ENCODE data around the gene CACNG3. TPM values are rescaled to one million over a fixed set of nuclear protein-coding genes. Genes with fewer than 3 reads are reported as not detected.

Gene CACNG3
- total and polyA plus RNA-seq, 2 donors, result under 0.01 to 0.07 TPM

DNA sequence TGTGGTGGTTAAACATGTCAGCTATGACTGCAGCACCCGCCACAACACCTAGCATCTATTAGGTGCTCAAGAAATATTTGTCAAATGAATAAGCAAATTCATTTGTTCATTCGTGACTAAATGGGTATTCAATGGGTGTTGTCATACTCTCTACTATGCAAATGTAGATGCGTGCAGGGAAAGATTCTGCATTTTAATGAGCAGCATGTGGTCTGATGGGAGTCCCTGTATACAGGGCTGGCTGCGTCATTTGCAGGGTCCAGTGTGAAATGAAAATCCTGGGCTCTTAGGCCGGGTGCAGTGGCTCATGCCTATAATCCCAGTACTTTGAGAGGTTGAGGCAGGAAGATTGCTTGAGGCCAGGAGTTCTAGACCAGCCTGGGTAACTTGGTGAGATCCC, 97.5 kb downstream of the CACNG3 start:
- Histone ChIP-seq H3K4me3 (ENCODE audit: low read length in 2 of 2) (no peak overlapping the region), H3K27me3 (ENCODE audit: control insufficient read depth in 2 of 2, insufficient read depth in 1 of 2, low read length in 1 of 2) (no peaks in the 10 kb centered on the region), H3K27ac (ENCODE audit: low read depth in 1 of 2, low read length in 1 of 2) (no peak overlapping the region), H3K4me1 (ENCODE audit: control insufficient read depth in 2 of 2, insufficient read depth in 2 of 2, low read length in 2 of 2) (no peaks in the 10 kb centered on the region), H3K9me3 (ENCODE audit: control insufficient read depth in 2 of 2, insufficient read depth in 1 of 2, low read length in 1 of 2) (no peaks in the 10 kb centered on the region), H3K36me3 (ENCODE audit: control insufficient read depth in 2 of 2, insufficient read depth in 2 of 2, low read length in 1 of 2) (no peaks in the 10 kb centered on the region)
- no peak for DNase-seq (ENCODE audit: low read depth in 6 of 9, low spot score in 9 of 9)
- 88% methylated on average over 5 of the region's 5 CpGs for WGBS

DNA sequence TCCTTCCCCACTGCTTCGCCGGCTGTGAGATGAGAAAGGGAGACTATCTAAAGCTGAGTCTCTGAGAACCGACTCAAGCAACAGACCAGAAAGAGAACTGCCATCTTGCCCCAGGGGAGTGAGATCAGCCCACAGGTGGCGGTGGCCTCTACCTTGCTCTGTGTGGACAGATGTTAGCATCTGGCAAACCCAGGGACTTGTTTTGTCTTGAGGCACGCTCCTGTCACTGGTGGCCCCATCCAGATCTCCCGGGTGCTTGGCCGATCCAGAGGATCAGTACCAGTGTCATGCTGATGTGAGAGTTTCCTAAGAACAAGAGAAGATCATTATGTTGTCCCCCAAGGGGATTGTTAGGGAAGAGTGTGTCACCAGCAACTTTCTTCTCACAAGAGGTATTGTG, 101.4 kb downstream of the CACNG3 start:
- 81% methylated on average over 7 of the region's 7 CpGs for WGBS
- Histone ChIP-seq H3K4me3 (ENCODE audit: low read length in 2 of 2) (no peak overlapping the region), H3K4me1 (ENCODE audit: control insufficient read depth in 2 of 2, insufficient read depth in 2 of 2, low read length in 2 of 2) (no peaks in the 10 kb centered on the region), H3K27ac (ENCODE audit: low read depth in 1 of 2, low read length in 1 of 2) (no peak overlapping the region), H3K27me3 (ENCODE audit: control insufficient read depth in 2 of 2, insufficient read depth in 1 of 2, low read length in 1 of 2) (no peaks in the 10 kb centered on the region), H3K36me3 (ENCODE audit: control insufficient read depth in 2 of 2, insufficient read depth in 2 of 2, low read length in 1 of 2) (no peaks in the 10 kb centered on the region), H3K9me3 (ENCODE audit: control insufficient read depth in 2 of 2, insufficient read depth in 1 of 2, low read length in 1 of 2) (no peaks in the 10 kb centered on the region)
- no peak for DNase-seq (ENCODE audit: low read depth in 6 of 9, low spot score in 9 of 9)

DNA sequence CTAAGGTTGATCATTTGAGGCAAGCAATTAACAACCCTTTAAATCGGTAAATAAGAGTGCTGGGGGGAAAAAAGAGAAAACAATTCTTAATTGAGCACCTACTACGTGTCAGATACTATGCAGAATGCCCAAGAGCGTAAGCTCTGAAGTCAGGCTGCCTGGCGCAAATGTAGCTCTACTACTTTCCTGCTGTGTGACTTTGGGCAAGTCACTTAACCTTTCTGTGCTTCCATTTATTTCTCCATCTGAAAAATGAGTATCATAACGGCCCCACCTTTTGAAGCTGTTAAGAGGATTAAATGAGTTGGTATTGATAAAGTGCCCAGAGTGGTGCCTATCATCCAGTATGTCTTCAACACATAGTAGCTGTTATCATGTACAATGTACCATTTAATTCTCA, 102.0 kb downstream of the CACNG3 start:
- no peaks in the 10 kb centered on the region for H3K4me1 ChIP-seq (ENCODE audit: control insufficient read depth in 2 of 2, insufficient read depth in 2 of 2, low read length in 2 of 2)
- DNase-seq (ENCODE audit: low read depth in 6 of 9, low spot score in 9 of 9), result no peak
- WGBS, result 85% methylated on average over 5 of the region's 5 CpGs
- H3K4me3 ChIP-seq (ENCODE audit: low read length in 2 of 2), result no peak overlapping the region
- H3K9me3 ChIP-seq (ENCODE audit: control insufficient read depth in 2 of 2, insufficient read depth in 1 of 2, low read length in 1 of 2), result no peaks in the 10 kb centered on the region
- H3K27me3 ChIP-seq (ENCODE audit: control insufficient read depth in 2 of 2, insufficient read depth in 1 of 2, low read length in 1 of 2), result no peaks in the 10 kb centered on the region
- no peak overlapping the region for H3K27ac ChIP-seq (ENCODE audit: low read depth in 1 of 2, low read length in 1 of 2)
- no peaks in the 10 kb centered on the region for H3K36me3 ChIP-seq (ENCODE audit: control insufficient read depth in 2 of 2, insufficient read depth in 2 of 2, low read length in 1 of 2)

DNA sequence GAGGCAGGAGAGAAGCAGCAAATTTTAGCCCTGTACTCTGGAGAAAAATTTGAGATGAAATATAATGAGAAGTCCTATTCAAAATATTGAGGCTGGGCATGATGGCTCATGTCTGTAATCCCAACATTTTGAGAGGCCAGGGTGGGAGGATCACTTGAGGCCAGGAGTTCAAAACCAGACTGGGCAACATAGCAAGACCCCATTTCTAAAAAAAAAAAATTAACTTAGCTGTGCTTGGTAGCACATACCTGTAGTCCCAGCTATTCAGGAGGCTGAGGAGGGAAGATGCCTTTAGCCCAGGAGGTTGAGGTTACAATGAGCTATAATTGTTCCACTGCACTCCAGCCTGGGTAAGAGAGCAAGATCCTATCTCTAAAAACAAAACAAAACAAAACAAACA, 103.4 kb downstream of the CACNG3 start:
- H3K9me3 ChIP-seq (ENCODE audit: control insufficient read depth in 2 of 2, insufficient read depth in 1 of 2, low read length in 1 of 2), result no peaks in the 10 kb centered on the region
- no peaks in the 10 kb centered on the region for H3K4me1 ChIP-seq (ENCODE audit: control insufficient read depth in 2 of 2, insufficient read depth in 2 of 2, low read length in 2 of 2)
- no peak for DNase-seq (ENCODE audit: low read depth in 6 of 9, low spot score in 9 of 9)
- no peaks in the 10 kb centered on the region for H3K36me3 ChIP-seq (ENCODE audit: control insufficient read depth in 2 of 2, insufficient read depth in 2 of 2, low read length in 1 of 2)
- H3K4me3 ChIP-seq (ENCODE audit: low read length in 2 of 2), result no peak overlapping the region
- no peak overlapping the region for H3K27ac ChIP-seq (ENCODE audit: low read depth in 1 of 2, low read length in 1 of 2)
- H3K27me3 ChIP-seq (ENCODE audit: control insufficient read depth in 2 of 2, insufficient read depth in 1 of 2, low read length in 1 of 2), result no peaks in the 10 kb centered on the region

DNA sequence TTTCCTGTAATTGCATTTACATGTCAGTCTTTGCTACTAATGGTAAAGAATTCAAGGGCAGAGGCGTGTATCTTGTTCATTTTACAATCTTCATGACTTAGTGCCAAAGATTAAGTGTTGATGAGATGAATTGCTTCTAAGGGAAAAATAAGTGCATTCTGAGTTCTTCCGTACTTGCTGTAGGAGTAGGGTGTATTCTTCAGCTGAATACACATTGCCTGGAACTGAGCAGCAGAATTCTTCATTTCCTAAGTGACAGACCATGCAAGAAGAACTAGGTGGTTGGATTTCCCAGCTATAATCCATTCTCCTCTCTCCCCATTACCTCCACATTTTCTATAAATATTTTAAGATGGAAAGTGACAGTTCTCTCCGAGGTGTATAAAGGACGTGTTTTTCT, 104.8 kb downstream of the CACNG3 start:
- no peak for DNase-seq (ENCODE audit: low read depth in 6 of 9, low spot score in 9 of 9)
- no peaks in the 10 kb centered on the region for H3K27me3 ChIP-seq (ENCODE audit: control insufficient read depth in 2 of 2, insufficient read depth in 1 of 2, low read length in 1 of 2)
- H3K9me3 ChIP-seq (ENCODE audit: control insufficient read depth in 2 of 2, insufficient read depth in 1 of 2, low read length in 1 of 2), result no peaks in the 10 kb centered on the region
- H3K4me3 ChIP-seq (ENCODE audit: low read length in 2 of 2), result no peak overlapping the region
- H3K4me1 ChIP-seq (ENCODE audit: control insufficient read depth in 2 of 2, insufficient read depth in 2 of 2, low read length in 2 of 2), result no peaks in the 10 kb centered on the region
- no peaks in the 10 kb centered on the region for H3K36me3 ChIP-seq (ENCODE audit: control insufficient read depth in 2 of 2, insufficient read depth in 2 of 2, low read length in 1 of 2)
- no peak overlapping the region for H3K27ac ChIP-seq (ENCODE audit: low read depth in 1 of 2, low read length in 1 of 2)
- WGBS, result 90% methylated on average over 4 of the region's 4 CpGs

DNA sequence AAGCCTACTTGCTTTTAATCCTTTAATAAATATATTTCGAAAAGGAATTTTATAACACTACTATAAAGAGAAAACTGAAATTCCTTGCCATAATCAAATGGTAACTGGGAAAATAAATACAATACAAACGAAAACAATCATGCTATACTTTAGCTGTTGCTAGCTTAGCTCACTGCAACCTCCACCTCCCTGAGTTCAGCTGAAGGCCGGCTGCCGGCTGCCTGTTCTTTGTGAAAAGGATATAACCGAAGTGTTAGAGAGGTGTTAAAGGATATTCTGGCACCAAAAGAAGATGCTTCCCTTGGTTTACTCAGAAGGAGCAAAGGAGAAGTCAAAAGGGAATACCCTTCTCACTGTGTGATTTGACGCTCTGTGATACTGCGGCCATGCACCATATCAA, 108.5 kb downstream of the CACNG3 start:
- no peaks in the 10 kb centered on the region for H3K36me3 ChIP-seq (ENCODE audit: control insufficient read depth in 2 of 2, insufficient read depth in 2 of 2, low read length in 1 of 2)
- whole genome bisulfite sequencing, result 87% methylated on average over 7 of the region's 7 CpGs
- H3K4me3 ChIP-seq (ENCODE audit: low read length in 2 of 2), result no peak overlapping the region
- no peaks in the 10 kb centered on the region for H3K9me3 ChIP-seq (ENCODE audit: control insufficient read depth in 2 of 2, insufficient read depth in 1 of 2, low read length in 1 of 2)
- H3K4me1 ChIP-seq (ENCODE audit: control insufficient read depth in 2 of 2, insufficient read depth in 2 of 2, low read length in 2 of 2), result no peaks in the 10 kb centered on the region
- H3K27me3 ChIP-seq (ENCODE audit: control insufficient read depth in 2 of 2, insufficient read depth in 1 of 2, low read length in 1 of 2), result no peaks in the 10 kb centered on the region
- no peak for DNase-seq (ENCODE audit: low read depth in 6 of 9, low spot score in 9 of 9)
- H3K27ac ChIP-seq (ENCODE audit: low read depth in 1 of 2, low read length in 1 of 2), result no peak overlapping the region

DNA sequence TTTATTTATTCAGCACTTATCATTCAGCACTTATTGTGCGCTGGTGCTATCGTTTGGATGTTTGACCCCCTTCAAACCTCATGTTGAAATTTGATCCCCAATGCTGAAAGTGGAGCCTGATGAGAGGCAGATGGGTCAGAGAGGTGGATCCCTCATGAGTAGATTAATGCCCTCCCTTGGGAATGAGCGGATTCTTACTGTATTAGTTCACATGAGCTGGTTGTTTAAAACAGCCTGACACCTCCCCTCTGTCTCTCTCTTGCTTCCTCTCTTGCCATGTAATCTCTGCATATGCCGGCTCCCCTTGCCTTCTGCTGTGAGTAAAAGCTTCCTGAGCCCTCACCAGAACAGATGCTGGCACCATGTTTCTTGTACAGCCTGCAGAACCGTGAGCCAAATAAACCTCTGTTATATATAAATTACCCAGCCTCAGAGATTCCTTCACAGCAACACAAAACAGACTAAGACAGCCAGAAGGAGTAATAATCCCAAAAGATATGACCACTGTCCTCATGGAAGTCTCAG, 111.1 kb downstream of the CACNG3 start:
- 85% methylated on average over 5 of the region's 5 CpGs for WGBS
- no peaks in the 10 kb centered on the region for H3K36me3 ChIP-seq (ENCODE audit: control insufficient read depth in 2 of 2, insufficient read depth in 2 of 2, low read length in 1 of 2)

DNA sequence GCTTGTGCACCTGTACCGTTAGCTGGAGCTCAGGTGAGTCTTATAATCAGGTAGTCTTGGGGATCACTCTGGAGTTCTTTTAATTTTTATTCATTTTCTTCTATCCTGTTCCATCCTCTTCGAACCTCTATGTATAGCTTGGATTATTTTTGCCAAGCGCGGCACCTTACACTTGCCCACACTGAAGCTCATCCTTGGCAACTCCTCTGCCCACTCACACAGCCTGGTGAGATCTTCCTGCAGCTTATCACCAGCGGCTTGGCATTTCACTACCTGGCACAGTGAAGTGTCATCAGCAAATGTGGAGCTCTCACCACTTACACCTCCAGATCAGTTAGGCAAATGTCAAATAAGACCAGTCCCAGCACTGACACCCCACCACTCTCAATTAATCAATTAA, 116.7 kb downstream of the CACNG3 start:
- H3K4me1 ChIP-seq (ENCODE audit: control insufficient read depth in 2 of 2, insufficient read depth in 2 of 2, low read length in 2 of 2), result no peaks in the 10 kb centered on the region
- no peak overlapping the region for H3K4me3 ChIP-seq (ENCODE audit: low read length in 2 of 2)
- H3K36me3 ChIP-seq (ENCODE audit: control insufficient read depth in 2 of 2, insufficient read depth in 2 of 2, low read length in 1 of 2), result no peaks in the 10 kb centered on the region
- no peaks in the 10 kb centered on the region for H3K27me3 ChIP-seq (ENCODE audit: control insufficient read depth in 2 of 2, insufficient read depth in 1 of 2, low read length in 1 of 2)
- peaks cover 1 to 4% of the 10 kb centered on the region in 2 donors for H3K9me3 ChIP-seq (ENCODE audit: control insufficient read depth in 2 of 2, insufficient read depth in 1 of 2, low read length in 1 of 2)
- no peak overlapping the region for H3K27ac ChIP-seq (ENCODE audit: low read depth in 1 of 2, low read length in 1 of 2)
- WGBS, result 96% methylated on average over 5 of the region's 5 CpGs
- DNase-seq (ENCODE audit: low read depth in 6 of 9, low spot score in 9 of 9), result no peak

More for the DNA sequence above, 111.1 kb downstream of the CACNG3 start:
- Histone ChIP-seq H3K27me3 (ENCODE audit: control insufficient read depth in 2 of 2, insufficient read depth in 1 of 2, low read length in 1 of 2) (no peaks in the 10 kb centered on the region), H3K4me1 (ENCODE audit: control insufficient read depth in 2 of 2, insufficient read depth in 2 of 2, low read length in 2 of 2) (no peaks in the 10 kb centered on the region), H3K4me3 (ENCODE audit: low read length in 2 of 2) (no peak overlapping the region), H3K27ac (ENCODE audit: low read depth in 1 of 2, low read length in 1 of 2) (no peak overlapping the region), H3K9me3 (ENCODE audit: control insufficient read depth in 2 of 2, insufficient read depth in 1 of 2, low read length in 1 of 2) (peaks cover 0 to 1% of the 10 kb centered on the region in 2 donors)
- DNase-seq (ENCODE audit: low read depth in 6 of 9, low spot score in 9 of 9), result no peak

DNA sequence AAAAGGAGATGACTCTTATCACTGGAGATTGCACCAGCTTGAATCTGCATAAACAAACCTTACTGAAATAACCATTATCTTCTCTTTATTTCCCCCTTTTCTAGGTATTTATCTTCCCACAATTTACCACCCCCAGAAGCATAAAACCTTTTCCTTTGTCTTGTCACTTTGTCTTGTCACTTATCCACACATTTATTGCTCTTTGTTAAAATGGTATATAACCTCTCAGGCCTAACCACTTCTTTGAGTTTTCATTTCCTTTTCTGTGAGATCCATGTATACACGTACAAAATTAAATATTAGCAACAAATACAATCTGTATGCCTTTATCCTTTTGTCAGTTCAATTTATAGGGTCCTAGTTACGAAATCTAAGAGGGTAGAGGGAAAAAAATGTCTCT, 122.9 kb downstream of the CACNG3 start:
- WGBS, result 23% methylated on average over 2 of the region's 2 CpGs
- DNase-seq (ENCODE audit: low read depth in 6 of 9, low spot score in 9 of 9), result no peak
- Histone ChIP-seq H3K4me3 (ENCODE audit: low read length in 2 of 2) (no peak overlapping the region), H3K4me1 (ENCODE audit: control insufficient read depth in 2 of 2, insufficient read depth in 2 of 2, low read length in 2 of 2) (no peaks in the 10 kb centered on the region), H3K27ac (ENCODE audit: low read depth in 1 of 2, low read length in 1 of 2) (no peak overlapping the region), H3K9me3 (ENCODE audit: control insufficient read depth in 2 of 2, insufficient read depth in 1 of 2, low read length in 1 of 2) (peaks cover 0 to 4% of the 10 kb centered on the region in 2 donors), H3K36me3 (ENCODE audit: control insufficient read depth in 2 of 2, insufficient read depth in 2 of 2, low read length in 1 of 2) (no peaks in the 10 kb centered on the region), H3K27me3 (ENCODE audit: control insufficient read depth in 2 of 2, insufficient read depth in 1 of 2, low read length in 1 of 2) (no peaks in the 10 kb centered on the region)

All from thymus (tissue), 11 donors.